Activated CD8-positive, alpha-beta memory T cell treated with anti-CD3 and anti-CD28 coated beads for 1 hour (primary cell): ENCODE data around the gene ELF3.
"Not testable (repeated sequence)": the region's sequence is repeated elsewhere in the genome, so short reads cannot be mapped to it uniquely, and the experiment has no call there.

Experiments used
- DNase-seq, 2 donors: peaks; one replicate each; pipeline ENCODE4 v3.0.0-alpha.2; 2020; ENCODE audit warnings: low read depth in 1 of 2; ENCODE audit errors: extremely low read depth in 1 of 2

Gene ELF3

DNA sequence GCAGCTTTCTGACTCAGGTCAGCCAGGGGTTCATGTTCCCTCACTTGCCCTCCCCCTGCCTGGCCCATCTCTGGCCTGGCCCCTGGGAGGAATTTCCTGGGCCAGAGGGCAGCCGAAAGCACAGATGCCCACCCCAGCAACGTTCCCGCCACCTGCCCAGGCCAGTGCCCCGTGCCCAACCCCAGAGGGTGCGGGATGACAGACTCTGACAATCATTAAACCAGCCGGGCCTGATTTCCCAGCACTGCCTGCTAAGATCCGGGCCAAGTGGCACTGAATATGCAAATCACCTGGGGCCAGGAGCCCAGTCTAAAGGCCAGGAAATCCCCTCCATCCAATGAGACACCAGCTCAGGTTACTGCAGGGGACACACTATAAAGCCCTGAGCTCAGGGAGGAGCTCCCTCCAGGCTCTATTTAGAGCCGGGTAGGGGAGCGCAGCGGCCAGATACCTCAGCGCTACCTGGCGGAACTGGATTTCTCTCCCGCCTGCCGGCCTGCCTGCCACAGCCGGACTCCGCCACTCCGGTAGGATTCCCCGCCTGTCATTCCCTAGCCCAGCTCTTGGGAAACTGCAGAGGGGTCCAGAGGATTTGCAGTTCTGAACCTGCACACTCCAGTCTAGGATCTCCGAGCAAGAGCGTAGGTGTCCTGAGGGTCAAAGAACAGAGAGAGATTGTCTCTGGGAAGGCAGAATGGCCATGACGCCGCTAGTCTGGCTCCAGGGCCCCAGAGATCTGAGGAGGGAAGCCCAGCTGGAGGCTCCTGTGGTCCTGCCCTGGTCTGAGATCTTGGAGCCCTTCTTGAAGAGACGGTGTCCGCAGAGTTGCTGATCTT is at the start of gene ELF3:
Gene ELF3, plus strand, starts transcription at position 408 of the 836 bp plus-strand sequence. CDS start 550 bp downstream, outside the sequence.
- DNase-seq: no peak

- not testable (repeated sequence) for DNase-seq
These were observed 48.0 kb upstream of the ELF3 start for GRCh38 chr1:201962382-201962781.

DNA sequence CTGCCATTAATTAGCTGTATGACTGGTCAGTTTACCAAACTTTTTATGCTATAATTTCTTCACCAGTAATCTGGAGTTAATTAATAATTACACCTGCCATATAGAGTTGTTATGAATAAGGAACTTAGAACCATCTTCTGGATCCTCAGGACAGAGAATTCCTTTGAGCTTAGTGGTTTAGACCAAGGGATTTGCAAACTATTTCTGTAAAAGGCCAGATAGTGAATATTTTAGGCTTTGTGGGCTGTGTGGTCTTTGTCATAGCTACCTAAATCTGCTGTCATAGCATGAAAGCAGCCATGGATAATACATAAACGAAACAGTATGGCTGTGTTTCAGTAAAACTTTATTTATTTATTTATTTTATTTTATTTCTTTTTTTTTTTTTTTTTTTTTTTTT is 46.1 kb upstream of the ELF3 start:
- no peak for DNase-seq

GRCh38 chr1:201966171-201966570 is 44.2 kb upstream of the ELF3 start:
- DNase-seq: no peak

GRCh38 chr1:201968202-201968925 is 42.0 kb upstream of the ELF3 start:
- no peak for DNase-seq

DNA sequence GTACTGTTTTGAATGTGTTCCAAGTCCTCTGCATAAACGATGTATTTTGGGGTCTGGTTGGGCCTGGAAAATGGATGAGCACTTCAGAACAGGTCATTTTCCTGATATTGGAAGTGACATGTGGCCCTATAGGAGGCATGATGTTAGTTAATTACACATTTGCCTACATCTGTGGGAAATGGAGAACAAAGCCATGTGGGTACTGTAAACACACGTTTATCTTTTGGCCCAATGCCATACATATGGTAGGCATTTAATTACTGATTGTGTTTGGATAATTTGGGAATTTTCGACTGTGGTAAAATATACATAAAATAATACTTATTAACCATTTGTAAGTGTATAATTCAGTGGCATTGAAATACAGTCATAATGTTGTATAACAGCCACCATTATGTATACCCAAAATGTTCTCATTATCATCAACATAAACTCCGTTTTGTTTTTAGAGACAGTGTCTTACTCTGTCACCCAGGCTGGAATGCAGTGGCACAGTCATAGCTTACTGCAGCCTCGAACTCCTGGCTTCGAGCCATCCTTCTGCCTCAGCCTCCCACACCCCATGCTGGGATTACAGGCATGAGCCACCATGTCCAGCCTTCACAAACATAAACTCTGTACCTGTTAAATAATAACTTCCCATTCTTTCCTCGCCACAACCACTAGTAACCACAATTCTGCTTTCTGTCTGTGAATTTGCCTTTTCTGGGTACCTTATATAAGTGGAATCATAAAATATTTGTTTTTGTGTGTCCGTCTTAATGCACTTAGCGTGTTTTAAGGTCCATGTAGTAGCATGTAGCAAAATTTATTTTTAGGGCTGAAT is 39.8 kb upstream of the ELF3 start:
- DNase-seq: no peak

- DNase-seq: peak in 1 of 2 donors; percentile 59
These were observed 28.2 kb upstream of the ELF3 start for GRCh38 chr1:201982082-201982622.

DNA sequence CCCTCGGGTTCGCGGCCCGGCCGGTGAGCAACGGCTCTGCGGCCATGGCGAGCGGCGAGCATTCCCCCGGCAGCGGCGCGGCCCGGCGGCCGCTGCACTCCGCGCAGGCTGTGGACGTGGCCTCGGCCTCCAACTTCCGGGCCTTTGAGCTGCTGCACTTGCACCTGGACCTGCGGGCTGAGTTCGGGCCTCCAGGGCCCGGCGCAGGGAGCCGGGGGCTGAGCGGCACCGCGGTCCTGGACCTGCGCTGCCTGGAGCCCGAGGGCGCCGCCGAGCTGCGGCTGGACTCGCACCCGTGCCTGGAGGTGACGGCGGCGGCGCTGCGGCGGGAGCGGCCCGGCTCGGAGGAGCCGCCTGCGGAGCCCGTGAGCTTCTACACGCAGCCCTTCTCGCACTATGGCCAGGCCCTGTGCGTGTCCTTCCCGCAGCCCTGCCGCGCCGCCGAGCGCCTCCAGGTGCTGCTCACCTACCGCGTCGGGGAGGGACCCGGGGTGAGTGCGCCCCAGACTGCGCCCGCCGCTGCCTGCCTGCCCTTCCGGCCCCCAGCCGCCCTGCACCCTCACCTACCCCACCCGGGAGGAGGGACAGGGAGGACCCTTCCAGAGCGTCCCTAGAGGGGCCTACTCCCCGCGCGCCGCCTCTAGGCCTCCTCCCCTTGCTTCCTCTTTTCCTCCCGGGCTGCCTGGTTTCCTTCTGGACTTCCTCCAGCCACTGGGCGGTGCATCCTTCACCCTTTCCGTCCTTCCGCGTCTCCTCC is 27.6 kb upstream of the ELF3 start, which contains the start of gene RNPEP:
Gene RNPEP, plus strand, starts transcription at position 26 of the 757 bp plus-strand sequence. Its CDS starts 19 bp downstream, at position 45.
- peak in 1 of 2 donors; percentile 33 for DNase-seq

- DNase-seq: no peak
These were observed 27.0 kb upstream of the ELF3 start for GRCh38 chr1:201983380-201983805.

DNA sequence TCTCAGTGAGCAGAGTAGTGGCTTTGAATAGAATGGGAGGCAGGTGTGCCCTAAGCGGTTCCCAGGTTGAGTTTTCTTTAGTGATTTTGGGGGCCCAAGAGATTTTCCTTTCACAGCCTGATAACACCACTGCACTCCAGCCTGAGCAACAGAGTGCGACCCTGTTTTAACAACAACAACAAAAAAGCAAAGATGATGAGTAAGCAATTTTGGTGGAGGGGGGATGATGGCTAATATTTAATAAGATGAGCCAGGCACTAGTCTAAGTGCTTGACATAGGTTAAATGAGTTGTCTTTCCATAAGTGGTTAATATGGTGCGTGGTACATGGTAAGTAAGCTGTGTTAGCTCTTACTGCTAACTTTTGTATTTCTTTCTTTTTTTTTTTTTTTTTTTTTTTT is 25.9 kb upstream of the ELF3 start:
- no peak for DNase-seq

DNA sequence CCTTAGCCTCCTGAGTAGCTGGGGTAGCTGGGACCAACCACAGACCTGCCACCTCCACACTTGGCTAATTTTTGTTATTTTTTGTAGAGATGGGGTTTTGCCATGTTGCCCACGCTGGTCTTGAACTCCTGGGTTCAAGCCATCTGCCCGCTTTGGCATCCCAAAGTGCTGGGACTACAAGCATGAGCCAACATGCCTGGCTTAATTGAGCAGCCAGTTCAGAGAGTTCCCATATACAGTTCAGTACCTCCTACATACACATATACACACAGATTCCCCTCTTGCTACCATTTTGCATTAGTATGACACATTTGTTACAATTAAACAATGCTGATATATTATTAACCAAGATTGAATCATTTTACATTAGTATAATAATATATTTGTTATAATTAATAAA is 25.0 kb upstream of the ELF3 start:
- DNase-seq: no peak

- DNase-seq: no peak
These were observed 21.8 kb upstream of the ELF3 start for GRCh38 chr1:201988601-201989000.

- no peak for DNase-seq
These were observed 20.8 kb upstream of the ELF3 start for GRCh38 chr1:201989354-201990128.

DNA sequence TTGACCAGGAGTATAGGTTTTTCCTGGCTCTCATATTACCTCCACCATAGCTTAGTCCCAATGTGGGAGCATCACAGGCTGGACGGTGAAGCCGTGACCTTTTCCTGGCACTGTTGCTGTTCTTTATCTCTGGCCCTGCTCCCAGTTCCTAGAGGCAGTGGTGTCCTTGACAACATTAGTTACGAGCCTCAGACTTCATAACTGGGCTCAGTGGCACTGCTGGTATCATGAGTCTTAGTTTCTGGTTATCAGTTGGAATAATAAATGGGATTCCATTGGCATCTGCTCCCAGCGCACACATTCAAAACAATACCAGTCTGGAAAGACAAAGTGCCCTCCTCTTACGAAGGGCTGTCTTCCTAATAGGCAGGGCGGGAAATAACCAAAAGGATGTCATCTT is 20.0 kb upstream of the ELF3 start:
- DNase-seq: no peak

GRCh38 chr1:201999625-202000238 is 10.7 kb upstream of the ELF3 start:
- no peak for DNase-seq

- no peak for DNase-seq
These were observed 7.9 kb upstream of the ELF3 start for GRCh38 chr1:202002507-202002906.

DNA sequence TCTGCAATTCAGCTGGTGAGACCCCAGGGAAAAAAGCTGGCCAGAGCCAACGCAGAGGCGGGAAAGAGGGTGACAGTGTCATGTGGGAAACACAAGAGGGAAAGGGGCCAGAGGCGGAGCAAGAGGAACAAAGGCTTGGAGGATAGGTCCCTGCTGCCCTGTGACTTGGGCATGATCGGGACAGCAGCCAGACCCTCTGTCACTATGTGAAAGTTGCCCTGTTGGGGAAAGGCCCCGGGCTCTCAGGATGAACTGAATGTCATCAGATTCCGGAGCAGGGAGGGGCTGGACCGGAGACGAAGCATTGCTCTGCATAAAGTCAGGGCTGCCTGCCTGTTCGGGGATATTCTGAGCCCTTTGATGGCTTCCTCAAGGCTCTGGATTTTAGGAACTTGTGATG is 5.7 kb upstream of the ELF3 start:
- DNase-seq: no peak

DNA sequence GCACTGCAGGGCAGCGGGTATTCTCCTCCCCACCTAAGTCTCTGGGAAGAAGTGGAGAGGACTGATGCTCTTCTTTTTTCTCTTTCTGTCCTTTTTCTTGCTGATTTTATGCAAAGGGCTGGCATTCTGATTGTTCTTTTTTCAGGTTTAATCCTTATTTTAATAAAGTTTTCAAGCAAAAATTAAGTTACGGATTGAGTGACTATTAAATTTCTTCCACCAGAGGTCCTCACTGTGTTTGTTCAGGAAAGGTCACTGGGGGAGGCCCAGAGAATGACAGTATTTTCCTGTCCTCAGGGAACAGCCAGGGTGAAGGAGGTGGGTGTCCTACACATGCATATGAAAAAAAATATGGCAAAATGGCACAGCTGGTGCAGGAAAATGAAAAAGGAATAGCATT is 4.4 kb upstream of the ELF3 start:
- DNase-seq: no peak

DNA sequence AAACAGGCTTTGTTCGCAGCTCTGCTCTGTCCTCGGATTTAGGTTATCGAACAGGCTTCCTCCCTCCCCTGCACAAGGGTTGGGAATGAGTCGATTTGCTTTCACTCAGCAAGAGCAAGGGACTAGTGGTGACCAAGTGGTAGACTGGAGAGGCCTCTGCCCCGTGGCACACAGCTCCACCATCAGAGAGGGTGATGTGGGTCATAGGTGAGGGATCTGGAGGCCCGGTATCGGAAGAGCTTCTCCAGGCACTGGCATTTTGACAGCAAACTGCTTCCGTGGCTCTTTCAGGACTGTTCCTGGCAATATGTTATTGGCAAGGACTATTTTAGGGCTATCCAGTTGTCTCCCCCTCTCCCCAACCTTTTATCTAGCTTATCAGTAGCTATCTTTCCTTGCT is 3.1 kb upstream of the ELF3 start:
- DNase-seq: no peak
